ENCODE measurements around the gene FRY.

The FRY gene

GRCh38 chr13:32086366-32086765 lies 54.8 kb downstream of the FRY start:
- no peak for DNase-seq (ENCODE audit: low read depth in 2 of 2)

- DNase-seq (ENCODE audit: low read depth in 2 of 2), result no peak
Measured at GRCh38 chr13:32086791-32087441, 55.3 kb downstream of the FRY start.

- DNase-seq (ENCODE audit: low read depth in 2 of 2), result no peak
Measured at GRCh38 chr13:32087955-32088747, 56.6 kb downstream of the FRY start.

- DNase-seq (ENCODE audit: low read depth in 2 of 2), result no peak
Measured at GRCh38 chr13:32092496-32092895, 60.9 kb downstream of the FRY start.

GRCh38 chr13:32093006-32093405 lies 61.4 kb downstream of the FRY start:
- DNase-seq (ENCODE audit: low read depth in 2 of 2), result no peak

GRCh38 chr13:32098272-32098671 lies 66.7 kb downstream of the FRY start:
- no peak for DNase-seq (ENCODE audit: low read depth in 2 of 2)

- DNase-seq (ENCODE audit: low read depth in 2 of 2), result no peak
Measured at GRCh38 chr13:32105653-32106313, 74.2 kb downstream of the FRY start.

GRCh38 chr13:32107474-32107873 lies 75.9 kb downstream of the FRY start:
- DNase-seq (ENCODE audit: low read depth in 2 of 2), result no peak

- DNase-seq (ENCODE audit: low read depth in 2 of 2), result no peak
Measured at GRCh38 chr13:32107973-32108372, 76.4 kb downstream of the FRY start.

- DNase-seq (ENCODE audit: low read depth in 2 of 2), result no peak
Measured at GRCh38 chr13:32113532-32113931, 82.0 kb downstream of the FRY start.

GRCh38 chr13:32114284-32114950 lies 82.8 kb downstream of the FRY start:
- DNase-seq (ENCODE audit: low read depth in 2 of 2), result no peak

GRCh38 chr13:32115066-32115465 lies 83.5 kb downstream of the FRY start:
- DNase-seq (ENCODE audit: low read depth in 2 of 2), result no peak

- DNase-seq (ENCODE audit: low read depth in 2 of 2), result no peak
Measured at GRCh38 chr13:32116210-32116609, 84.6 kb downstream of the FRY start.

- no peak for DNase-seq (ENCODE audit: low read depth in 2 of 2)
Measured at GRCh38 chr13:32117001-32117400, 85.4 kb downstream of the FRY start.

GRCh38 chr13:32117701-32118100 lies 86.1 kb downstream of the FRY start:
- no peak for DNase-seq (ENCODE audit: low read depth in 2 of 2)

- no peak for DNase-seq (ENCODE audit: low read depth in 2 of 2)
Measured at GRCh38 chr13:32121316-32121715, 89.7 kb downstream of the FRY start.

- DNase-seq (ENCODE audit: low read depth in 2 of 2), result no peak
Measured at GRCh38 chr13:32124743-32125142, 93.2 kb downstream of the FRY start.

- DNase-seq (ENCODE audit: low read depth in 2 of 2), result no peak
Measured at GRCh38 chr13:32125221-32125689, 93.7 kb downstream of the FRY start.

GRCh38 chr13:32125751-32126150 lies 94.2 kb downstream of the FRY start:
- no peak for DNase-seq (ENCODE audit: low read depth in 2 of 2)

GRCh38 chr13:32126278-32126677 lies 94.7 kb downstream of the FRY start:
- no peak for DNase-seq (ENCODE audit: low read depth in 2 of 2)

GRCh38 chr13:32126756-32127155 lies 95.2 kb downstream of the FRY start:
- DNase-seq (ENCODE audit: low read depth in 2 of 2), result no peak

GRCh38 chr13:32127691-32128090 lies 96.1 kb downstream of the FRY start:
- no peak for DNase-seq (ENCODE audit: low read depth in 2 of 2)
